Measurements from ENCODE around the gene DGKQ.
"Not testable (repeated sequence)": the region's sequence is repeated elsewhere in the genome, so short reads cannot be mapped to it uniquely, and the experiment has no call there.

Gene DGKQ

DNA sequence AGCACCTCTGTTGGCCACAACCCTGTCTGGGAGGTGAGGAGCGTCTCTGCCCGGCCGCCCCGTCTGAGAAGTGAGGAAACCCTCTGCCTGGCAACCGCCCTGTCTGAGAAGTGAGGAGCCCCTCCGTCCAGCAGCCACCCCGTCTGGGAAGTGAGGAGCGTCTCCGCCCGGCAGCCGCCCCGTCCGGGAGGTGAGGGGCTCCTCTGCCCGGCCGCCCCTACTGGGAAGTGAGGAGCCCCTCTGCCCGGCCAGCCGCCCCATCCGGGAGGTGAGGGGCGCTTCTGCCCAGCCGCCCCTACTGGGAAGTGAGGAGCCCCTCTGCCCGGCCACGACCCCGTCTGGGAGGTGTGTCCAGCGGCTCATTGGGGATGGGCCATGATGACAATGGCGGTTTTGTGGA is 2.6 kb upstream of the DGKQ start:
- not testable (repeated sequence) for FAIRE-seq

DNA sequence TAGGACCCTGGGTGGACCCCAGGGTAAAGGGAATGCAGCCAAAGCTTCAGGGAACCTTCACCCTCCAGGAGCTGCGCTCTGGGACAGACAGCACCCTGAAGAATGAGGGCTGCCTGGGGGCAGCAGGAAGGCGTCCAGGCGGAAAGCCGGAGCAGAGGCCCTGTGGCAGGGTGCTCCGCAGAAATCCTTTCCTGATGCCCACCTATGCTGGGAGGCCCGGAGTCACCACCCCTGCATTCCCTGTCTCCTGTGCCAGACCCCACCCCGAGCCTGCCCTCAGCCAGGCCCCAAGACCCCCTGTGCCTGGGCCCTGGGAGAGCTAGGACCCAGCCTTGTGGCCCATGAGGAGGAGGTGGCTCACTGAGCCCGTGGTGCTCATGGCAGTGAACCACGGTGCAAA is 1.3 kb upstream of the DGKQ start:
- no peak for FAIRE-seq

DNA sequence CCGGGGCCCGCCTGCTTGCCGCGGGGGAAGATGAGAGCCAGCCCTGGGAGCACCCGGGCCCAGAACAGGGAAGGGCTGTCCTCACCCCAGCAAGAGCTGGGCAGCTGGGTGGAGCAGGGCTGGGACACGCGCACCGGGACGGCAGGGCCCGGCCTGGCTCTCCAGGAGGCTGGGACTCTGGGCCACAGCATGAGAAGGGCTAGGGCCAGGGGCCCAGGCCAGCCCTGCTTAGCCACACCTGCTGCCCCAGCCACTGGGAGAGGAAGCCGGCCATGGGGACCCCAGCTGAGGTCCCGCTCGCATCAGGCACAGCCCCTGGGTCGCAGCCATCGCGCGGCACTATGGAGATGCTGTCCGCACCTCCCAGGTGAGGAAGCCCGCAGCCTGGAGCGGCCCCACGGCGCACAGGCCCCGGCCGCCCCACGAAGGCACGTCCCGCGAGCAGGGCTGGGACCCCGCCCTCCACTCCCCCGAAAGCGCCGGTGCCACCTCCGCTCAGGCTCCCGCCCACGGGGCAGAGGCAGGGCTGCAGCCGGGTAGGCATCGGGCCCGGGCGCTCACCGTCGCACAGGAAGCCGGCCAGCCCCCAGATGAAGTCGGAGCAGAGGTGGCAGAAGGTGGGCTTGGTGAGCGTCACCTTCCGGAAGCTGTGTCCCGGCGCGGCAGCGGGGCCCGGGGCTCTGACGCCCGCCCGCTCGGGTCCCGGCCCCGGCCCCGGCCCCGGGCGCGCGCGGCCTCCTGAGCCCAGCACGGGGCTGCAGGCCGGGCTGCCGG is 531 bp downstream of the DGKQ start:
- FAIRE-seq, result no peak

DNA sequence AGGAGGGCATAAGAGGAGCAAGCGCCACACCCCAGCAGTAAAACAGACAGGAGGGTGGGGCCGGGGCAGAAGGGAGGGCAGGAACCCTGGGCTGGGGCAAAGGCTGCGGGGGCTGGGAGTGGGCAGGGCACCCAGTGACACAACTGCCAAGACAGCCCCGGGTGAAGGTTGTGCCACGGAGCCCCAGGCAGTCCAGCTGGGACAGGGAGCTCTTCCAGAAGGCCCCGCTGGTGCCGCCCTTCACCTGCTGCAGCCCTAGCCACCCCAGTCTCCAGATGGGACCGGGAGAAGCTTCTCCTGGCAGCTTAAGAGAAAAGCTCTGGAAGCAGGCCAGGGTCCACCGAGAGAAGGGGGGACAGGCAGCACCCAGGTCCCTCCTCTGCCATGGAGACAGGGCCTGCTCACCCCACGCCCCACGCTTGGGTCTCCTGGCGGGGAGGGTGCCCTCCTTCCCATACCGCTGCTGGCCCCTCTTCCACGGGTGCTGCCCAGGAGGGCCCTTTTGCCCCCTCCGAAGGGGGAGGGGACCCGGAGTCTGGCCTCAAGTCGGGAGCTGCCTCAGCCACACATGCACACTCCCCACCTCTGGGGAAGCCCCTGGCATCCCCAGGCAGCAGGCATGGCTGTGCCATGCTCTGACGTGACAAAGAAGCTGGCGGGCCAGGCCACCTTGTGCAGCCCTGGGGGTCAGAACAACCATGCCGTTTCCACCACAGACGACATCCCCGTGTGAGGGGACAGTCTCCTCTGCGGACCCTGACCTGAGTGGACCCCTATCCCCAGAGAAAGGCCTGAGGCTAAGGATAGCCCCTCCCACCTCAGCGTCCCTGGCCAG is 1.5 kb downstream of the DGKQ start:
- no peak for FAIRE-seq

GRCh38 chr4:970854-971520 is 2.4 kb downstream of the DGKQ start:
- no peak for FAIRE-seq

DNA sequence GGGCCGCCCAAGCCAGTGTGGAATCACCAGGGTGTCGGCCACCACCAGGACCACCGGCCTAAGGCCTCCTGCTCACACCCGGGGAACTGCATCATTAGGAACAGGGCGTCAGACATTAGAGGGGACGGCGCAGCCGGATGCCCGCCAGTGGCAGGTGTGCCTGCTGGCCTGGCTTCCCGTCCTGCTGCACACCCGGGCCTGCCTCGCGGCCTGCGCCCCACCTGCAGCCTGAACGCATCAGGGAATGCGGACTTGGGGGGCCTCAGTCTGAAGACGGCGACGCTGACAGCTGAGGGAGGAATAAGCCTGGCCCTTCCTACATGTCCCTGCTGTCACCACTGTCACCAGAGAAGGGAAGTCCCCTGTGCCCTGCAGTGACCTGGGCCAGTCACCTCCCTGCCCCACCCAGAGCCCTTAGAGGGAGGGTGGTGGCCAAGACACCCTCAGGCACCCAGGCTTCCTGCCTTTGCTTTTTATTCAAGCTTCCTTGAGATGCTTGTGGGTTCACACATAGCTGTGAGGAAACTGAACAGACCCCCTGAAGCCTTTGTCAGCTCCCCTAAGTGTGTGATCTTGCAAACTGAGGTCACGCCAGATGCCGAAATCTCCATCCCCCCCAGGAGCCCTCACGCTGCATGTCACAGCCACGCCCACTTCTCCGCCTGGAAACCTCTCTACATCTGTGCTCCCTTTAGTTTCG is 3.2 kb downstream of the DGKQ start:
- FAIRE-seq, result no peak

- FAIRE-seq, result no peak
Observed at GRCh38 chr4:968621-969394, 4.6 kb downstream of the DGKQ start.

GRCh38 chr4:968221-968620 is 5.1 kb downstream of the DGKQ start:
- no peak for FAIRE-seq

GRCh38 chr4:967113-968104 is 6.0 kb downstream of the DGKQ start:
- no peak for FAIRE-seq

DNA sequence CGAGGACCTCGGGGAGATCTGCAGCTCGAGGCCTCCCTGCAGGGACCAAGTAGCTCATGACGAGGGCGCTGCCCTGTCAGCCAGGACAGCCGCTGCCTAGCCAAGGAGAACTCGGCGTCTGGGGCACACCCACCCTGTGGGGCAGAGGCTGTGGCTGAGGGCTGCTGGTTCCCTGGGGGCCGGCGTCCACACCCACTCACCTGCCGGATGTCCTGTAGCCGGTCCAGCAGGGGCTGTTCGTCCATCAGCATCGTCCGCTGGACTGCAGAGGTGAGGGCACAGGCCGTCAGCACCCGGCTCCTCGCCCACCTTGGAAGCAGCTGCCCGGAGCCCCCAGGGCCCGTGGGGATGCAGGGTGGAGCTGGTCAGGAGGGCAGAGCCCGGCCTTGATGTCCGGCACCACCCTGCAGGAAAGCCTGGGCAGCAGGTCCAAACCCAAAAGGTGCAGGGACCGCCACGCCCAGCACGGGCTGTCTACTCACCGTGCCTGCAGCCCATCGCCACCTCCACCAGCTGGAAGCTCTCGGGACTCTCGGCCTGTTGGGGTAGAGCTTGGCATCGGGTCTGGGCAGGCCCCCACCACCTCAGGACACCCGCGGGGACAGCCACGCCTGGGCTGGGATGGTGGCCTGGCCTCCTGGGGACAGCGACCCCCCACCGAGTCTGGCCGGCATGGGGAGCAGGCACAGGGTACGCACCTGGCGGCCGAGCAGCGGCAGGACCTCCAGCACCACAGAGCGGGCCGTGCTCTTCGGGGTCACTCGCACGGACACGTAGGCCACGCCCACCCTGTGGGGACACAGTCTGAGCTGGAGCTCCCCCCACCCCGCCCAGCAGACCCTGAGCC is 6.9 kb downstream of the DGKQ start:
- no peak for FAIRE-seq

- FAIRE-seq, result no peak
Observed at GRCh38 chr4:965766-966134, 7.6 kb downstream of the DGKQ start.

DNA sequence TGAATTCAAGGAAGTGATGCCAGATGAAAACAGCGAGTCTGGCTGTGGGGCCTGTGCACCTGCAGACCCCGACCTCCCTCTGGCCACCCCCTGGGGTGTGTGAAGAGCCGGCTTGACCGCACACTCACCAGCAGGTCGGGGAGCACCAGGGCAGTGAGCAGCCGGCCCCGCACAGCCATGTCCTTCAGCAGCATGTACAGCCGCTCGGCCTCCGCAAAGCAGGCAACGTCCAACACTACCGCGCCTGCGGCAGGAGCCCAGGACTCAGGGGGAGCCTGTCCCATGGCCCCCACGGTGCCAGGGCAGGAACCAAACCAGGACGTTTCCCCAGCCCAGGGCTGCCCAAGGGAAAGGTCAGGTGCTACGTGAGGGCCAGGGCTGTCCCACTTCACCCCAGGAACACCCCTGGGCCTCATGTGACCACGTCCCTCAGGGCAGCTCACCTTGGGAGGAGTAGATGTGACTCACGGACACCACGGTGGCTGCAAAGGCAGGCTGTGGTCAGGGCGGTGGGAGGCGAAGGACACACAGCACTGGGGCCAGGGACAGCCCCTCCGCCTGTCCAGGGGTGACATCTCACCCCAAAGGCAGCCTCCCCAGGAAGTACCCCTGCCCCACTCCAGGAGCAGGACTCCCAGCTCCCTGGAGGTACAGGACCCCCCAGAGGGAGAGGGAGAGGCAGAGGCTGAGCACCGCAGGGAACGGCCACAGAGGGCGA is 8.2 kb downstream of the DGKQ start:
- FAIRE-seq, result no peak

DNA sequence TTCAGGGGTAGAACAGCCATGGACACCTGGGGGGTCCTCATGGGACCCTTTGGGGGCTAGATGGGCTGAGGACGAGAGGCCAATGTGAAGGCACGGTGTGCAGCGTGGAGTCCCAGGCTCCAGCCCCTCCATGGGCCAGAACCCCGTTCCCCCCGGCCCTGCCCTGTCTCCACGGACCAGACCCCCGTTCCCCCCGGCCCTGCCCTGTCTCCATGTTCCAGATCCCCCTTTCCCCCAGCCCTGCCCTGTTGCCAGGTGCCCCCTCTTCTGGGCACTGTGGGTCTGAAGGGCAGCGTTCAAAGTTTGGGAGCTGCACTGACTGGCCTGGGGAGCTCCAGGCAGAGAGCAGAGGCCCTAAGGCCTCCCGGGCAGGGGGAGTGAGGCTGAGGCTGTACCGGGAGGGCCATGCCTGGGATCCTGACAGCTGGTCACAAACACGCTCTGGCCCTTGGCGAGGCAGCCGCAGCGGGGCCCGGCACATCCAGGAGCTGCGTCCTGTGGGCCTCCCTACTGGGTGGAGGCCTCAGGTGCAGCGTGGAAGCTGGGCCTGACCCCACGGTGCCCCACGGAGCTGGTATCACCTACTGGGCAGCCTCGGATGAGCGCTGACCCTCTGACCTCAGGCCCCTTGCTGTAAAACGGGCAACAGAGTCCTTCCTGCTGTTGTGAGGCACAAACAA is 8.9 kb downstream of the DGKQ start:
- FAIRE-seq, result no peak

GRCh38 chr4:963276-964225 is 9.8 kb downstream of the DGKQ start:
- FAIRE-seq, result no peak

DNA sequence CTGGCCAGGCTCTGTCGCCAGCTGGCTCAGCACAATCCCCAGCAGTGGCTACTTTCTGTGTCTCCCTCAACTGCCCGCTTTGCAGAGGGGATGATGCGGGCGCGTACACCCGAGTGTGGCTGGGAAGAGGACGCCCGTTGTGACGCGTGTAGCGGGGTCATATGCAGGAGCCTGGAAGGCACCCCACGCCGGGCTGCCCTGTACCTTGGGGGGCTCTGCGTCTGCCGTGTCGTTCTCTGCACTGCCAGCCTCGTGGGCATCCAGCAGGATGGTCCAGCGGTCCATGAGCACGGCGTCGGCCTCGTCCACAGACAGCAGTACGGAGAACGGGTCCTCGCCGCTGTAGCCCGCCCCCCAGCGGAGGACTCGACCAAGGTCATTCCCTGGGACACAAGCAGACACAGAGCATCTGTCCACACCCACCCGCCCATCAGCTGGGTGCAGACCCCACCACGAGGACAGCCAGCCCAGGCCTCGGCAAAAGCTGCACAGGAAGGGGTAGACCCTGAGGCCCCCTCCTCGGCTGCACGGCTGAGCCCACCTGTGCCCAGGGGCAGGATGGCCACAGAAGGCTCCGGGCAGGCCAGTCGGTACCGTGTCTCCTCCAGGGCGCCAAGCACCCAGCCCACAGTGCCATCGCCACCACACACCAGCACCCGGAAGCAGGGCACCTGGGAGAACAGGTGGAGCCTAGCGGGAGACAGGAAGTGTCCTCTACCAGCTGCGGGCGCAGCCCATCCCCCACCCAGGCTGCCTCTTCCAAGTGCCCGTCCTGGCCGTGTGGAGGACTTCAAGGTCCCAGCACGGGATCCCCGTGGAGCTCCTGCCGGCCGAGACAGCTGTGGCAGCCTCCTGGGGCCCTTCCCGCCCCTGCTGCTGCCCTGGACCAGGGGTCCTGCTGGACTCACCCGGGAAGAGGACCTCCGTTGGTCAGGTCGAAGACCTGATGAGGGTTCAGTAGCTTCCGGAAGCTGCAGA is 10.8 kb downstream of the DGKQ start:
- FAIRE-seq, result no peak

All from A204.1 (cell line).